K562 (cell line): ENCODE measurements around the gene KNCN. TPM values are rescaled to one million over a fixed set of nuclear protein-coding genes. Genes with fewer than 3 reads are reported as not detected.

Experiments
- FOXA3 ChIP-seq, 2 experiments: fragments of 450-650 bp in 1 of 2; sonication (generic) in 1 of 2; formaldehyde crosslinking; IDR thresholded peaks in 1 of 2; conservative IDR thresholded peaks in 1 of 2; 2 replicates each; pipeline versions ENCODE4 v1.4.0 to v1.8.0; 2020 to 2022; ENCODE audit warnings: mild to moderate bottlenecking in 2 of 2, missing genetic modification reagents in 1 of 2
- IRF2 ChIP-seq: sonication (generic); formaldehyde crosslinking; IDR thresholded peaks from 2 replicates; pipeline ENCODE4 v1.8.1; 2022; ENCODE audit warnings: mild to moderate bottlenecking, missing genetic modification reagents
- JUND ChIP-seq, 2 experiments: IDR thresholded peaks; 2 replicates in 1 of 2; 3 replicates in 1 of 2; pipeline ENCODE4 v1.6.1; 2011; ENCODE audit warnings: borderline replicate concordance in 2 of 2, low read depth in 2 of 2, low read length in 2 of 2, improper control_type of control experiment in 1 of 2, missing biosample characterization in 1 of 2, missing genetic modification characterization in 1 of 2, missing genetic modification reagents in 1 of 2
- MGA ChIP-seq: fragments of 450-650 bp; IDR thresholded peaks from 2 replicates; pipeline ENCODE4 v1.6.1; 2016; ENCODE audit warnings: mild to moderate bottlenecking, moderate library complexity
- NR2C2 ChIP-seq, 2 experiments: fragments of 200-800 bp in 1 of 2; sonication (Bioruptor generic) in 1 of 2; sonication (generic) in 1 of 2; formaldehyde crosslinking in 1 of 2; IDR thresholded peaks; 2 replicates each; pipeline versions ENCODE4 v1.6.1 to v1.8.0; 2016 to 2022; ENCODE audit warnings: mild to moderate bottlenecking in 1 of 2, missing compliant biosample characterization in 1 of 2, missing genetic modification characterization in 1 of 2, missing genetic modification reagents in 1 of 2
- POLR2AphosphoS2 ChIP-seq: IDR thresholded peaks from 2 replicates; pipeline ENCODE4 v1.6.1; 2012; ENCODE audit warnings: low read length, improper control_type of control experiment
- PTRF ChIP-seq: fragments of 450-650 bp; IDR thresholded peaks from 2 replicates; pipeline ENCODE4 v1.6.1; 2016; ENCODE audit warnings: mild to moderate bottlenecking, missing genetic modification characterization, missing compliant biosample characterization
- TFAM ChIP-seq: fragments of 250-450 bp; sonication (Bioruptor Pico); conservative IDR thresholded peaks from 2 replicates; pipeline ENCODE4 v1.5.0; 2021; ENCODE audit warnings: mild to moderate bottlenecking, moderate library complexity
- TFAP4 ChIP-seq: sonication (generic); formaldehyde crosslinking; IDR thresholded peaks from 2 replicates; pipeline ENCODE4 v1.8.0; 2022; ENCODE audit warnings: missing genetic modification reagents, mild to moderate bottlenecking, moderate library complexity, borderline replicate concordance
- THRB ChIP-seq: fragments of 450-650 bp; formaldehyde crosslinking; conservative IDR thresholded peaks from 2 replicates; pipeline ENCODE4 v1.4.0; 2022; ENCODE audit warnings: mild to moderate bottlenecking, missing genetic modification characterization
- polyA plus RNA-seq, 8 experiments: library from polyadenylated mRNA; depleted of rRNA in 4 of 8; stranded (reverse) in 5 of 8; unstranded in 3 of 8; fragments of >200 nt; fragmentation: Nextera tagmentation in 2 of 8; fragmentation: Illumina TruSeq in 1 of 8; extraction: Ambion mirVana in 2 of 8; extraction: Trizol in 1 of 8; gene quantifications; 2 replicates each; pipeline versions ENCODE4 v1.2.1 to v1.2.3, GENCODE V29; 2011 to 2014; ENCODE audit warnings: inconsistent platforms in 1 of 8, missing spikeins in 1 of 8
- total RNA-seq, 7 experiments: library from RNA; depleted of rRNA in 6 of 7; stranded (reverse); fragments of >200 nt in 6 of 7; fragmentation: Illumina TruSeq in 2 of 7; extraction: Trizol in 2 of 7; gene quantifications; 2 replicates each; pipeline versions ENCODE4 v1.2.1 to v1.2.3, GENCODE V29; 2011 to 2021; ENCODE audit warnings: low replicate concordance in 1 of 7

KNCN gene
- total and polyA plus RNA-seq, 9 of the 15 experiments (the other 6 are each of a cell fraction or from before 2014, with no cell fraction given): not detected

GRCh38 chr1:46523496-46524353 is 27.7 kb downstream of the KNCN start (continued):
- no peak for TF ChIP-seq THRB (CRISPR knock-in tag)
- no peak for TF ChIP-seq PTRF (tag)
- TF ChIP-seq MGA: no peak
- TF ChIP-seq NR2C2 (CRISPR knock-in tag; IDR thresholded peaks at IDR 0.05): no peak
- TF ChIP-seq NR2C2 (tag; IDR thresholded peaks at IDR 0.05): no peak
- no peak for TF ChIP-seq POLR2AphosphoS2
- no peak for TF ChIP-seq IRF2 (CRISPR knock-in tag)
- peak; percentile 14; the same call in 1 of the 2 replicates for TF ChIP-seq TFAP4 (CRISPR knock-in tag)
- no peak for TF ChIP-seq TFAM (CRISPR knock-in tag)
- 0 out of 2 replicates have a peak, but pooled peaks have one; percentile 27 for TF ChIP-seq JUND (IDR thresholded peaks at IDR 0.05; ENCODE audit: borderline replicate concordance, low read depth, low read length)
- no peak for TF ChIP-seq JUND (tag; IDR thresholded peaks at IDR 0.05; ENCODE audit: borderline replicate concordance, low read depth, low read length)
- no peak for TF ChIP-seq FOXA3 (CRISPR knock-in tag; conservative IDR thresholded peaks at IDR 0.05 in 1 of 2, IDR thresholded peaks at IDR 0.05 in 1 of 2)
